Spleen (tissue), 7 donors: ENCODE measurements around the gene SHC2.
"Not testable (repeated sequence)": the region's sequence is repeated elsewhere in the genome, so short reads cannot be mapped to it uniquely, and the experiment has no call there.

Source experiments
- CTCF ChIP-seq, 11 experiments: fragments of 200-600 bp in 7 of 11; fragments of 450-650 bp in 4 of 11; sonication (generic) in 4 of 11; IDR thresholded peaks in 8 of 11; conservative IDR thresholded peaks in 3 of 11; 1 replicate in 7 of 11; 2 replicates in 4 of 11; pipeline versions ENCODE4 v1.4.0 to v1.8.0; 2016 to 2021; ENCODE audit warnings: antibody characterized with exemption in 11 of 11, inconsistent platforms in 4 of 11, mild to moderate bottlenecking in 1 of 11
- POLR2A ChIP-seq, 3 donors: fragments of 450-650 bp; IDR thresholded peaks; one replicate each; pipeline ENCODE4 v1.5.1; 2017; ENCODE audit warnings: antibody characterized with exemption in 3 of 3, mild to moderate bottlenecking in 1 of 3
- POLR2AphosphoS5 ChIP-seq, 3 donors: sonication (generic); formaldehyde crosslinking; IDR thresholded peaks; one replicate each; pipeline ENCODE4 v1.5.1; 2017; ENCODE audit warnings: antibody characterized with exemption in 3 of 3
- donor health status: DM: no; HTN: no; CAD: no; lungs with moderate emphysema.
- donor health status: DM: no; HTN: no; CAD: no.
- donor health status: DM: no; HTN: no; CAD: no.

DNA sequence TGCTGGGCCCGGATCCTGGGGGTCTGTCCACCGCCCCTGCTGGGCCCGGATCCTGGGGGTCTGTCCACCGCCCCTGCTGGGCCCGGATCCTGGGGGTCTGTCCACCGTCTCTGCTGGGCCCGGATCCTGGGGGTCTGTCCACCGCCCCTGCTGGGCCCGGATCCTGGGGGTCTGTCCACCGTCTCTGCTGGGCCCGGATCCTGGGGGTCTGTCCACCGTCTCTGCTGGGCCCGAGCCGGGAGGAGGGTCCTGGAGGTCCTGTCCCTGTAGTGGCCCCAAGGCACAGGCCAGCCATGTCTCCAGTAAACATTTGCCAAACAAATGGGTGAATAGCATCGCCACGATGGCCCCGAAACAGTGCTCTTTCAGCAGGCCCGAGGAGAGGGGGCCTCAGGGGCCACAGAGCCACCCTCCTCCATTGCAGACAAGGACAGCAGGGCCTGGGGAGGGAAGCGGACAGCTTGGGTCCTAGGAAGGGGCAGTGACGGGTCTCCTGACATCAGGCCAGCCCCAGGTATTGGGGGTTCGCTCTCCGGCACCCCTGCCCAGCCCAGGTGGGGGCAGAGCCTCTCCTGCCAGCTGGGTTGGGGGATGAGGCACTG is 49.6 kb downstream of the SHC2 start:
- not testable (repeated sequence) for TF ChIP-seq CTCF (IDR thresholded peaks at IDR 0.05 in 8 of 11, conservative IDR thresholded peaks at IDR 0.05 in 3 of 11); POLR2A (IDR thresholded peaks at IDR 0.05); POLR2AphosphoS5 (IDR thresholded peaks at IDR 0.05)
